Heart right ventricle (tissue), 16 donors: Measurements from ENCODE around the gene BPIFB6. TPM values are rescaled to one million over a fixed set of nuclear protein-coding genes. Genes with fewer than 3 reads are reported as not detected.

Source experiments
- ATAC-seq, 8 donors: fragments of 200-7000 bp; cut with Tn5 transposase; one replicate each; pipeline ENCODE4 v1.9.1; 2020; ENCODE audit warnings: mild to moderate bottlenecking in 8 of 8, moderate library complexity in 8 of 8, moderate number of reproducible peaks in 1 of 8
- DNase-seq, 2 donors: peaks; one replicate each; pipeline ENCODE4 v3.0.0-alpha.2; 2020
- H3K27ac ChIP-seq, 10 donors: fragments of 200-600 bp; sonication (generic) in 2 of 10; one replicate each; pipeline versions ENCODE4 v1.5.0 to v1.8.0; 2020 to 2022; ENCODE audit warnings: mild to moderate bottlenecking in 3 of 10
- H3K27me3 ChIP-seq, 7 donors: fragments of 200-600 bp; one replicate each; pipeline ENCODE4 v1.8.0; 2021 to 2022; ENCODE audit warnings: mild to moderate bottlenecking in 2 of 7
- H3K36me3 ChIP-seq, 9 donors: fragments of 200-600 bp; sonication (generic) in 1 of 9; one replicate each; pipeline versions ENCODE4 v1.5.0 to v1.8.0; 2020 to 2022; ENCODE audit warnings: mild to moderate bottlenecking in 2 of 9
- H3K4me1 ChIP-seq, 9 donors: fragments of 200-600 bp; sonication (generic) in 1 of 9; one replicate each; pipeline versions ENCODE4 v1.5.0 to v1.8.0; 2020 to 2022; ENCODE audit warnings: mild to moderate bottlenecking in 4 of 9
- H3K4me3 ChIP-seq, 10 donors: fragments of 200-600 bp; sonication (generic) in 2 of 10; one replicate each; pipeline versions ENCODE4 v1.5.0 to v1.8.0; 2020 to 2022; ENCODE audit warnings: mild to moderate bottlenecking in 7 of 10, moderate library complexity in 2 of 10
- H3K9me3 ChIP-seq, 11 donors: fragments of 200-600 bp in 10 of 11; sonication (generic) in 2 of 11; one replicate each; pipeline versions ENCODE4 v1.5.0 to v1.8.0; 2013 to 2022; ENCODE audit warnings: mild to moderate bottlenecking in 2 of 11, control low read depth in 1 of 11, moderate library complexity in 1 of 11
- CTCF ChIP-seq, 9 donors: fragments of 200-600 bp; sonication (generic) in 2 of 9; IDR thresholded peaks; one replicate each; pipeline versions ENCODE4 v1.5.0 to v1.8.0; 2021 to 2022; ENCODE audit warnings: antibody characterized with exemption in 9 of 9, mild to moderate bottlenecking in 5 of 9, moderate library complexity in 1 of 9
- WGBS, 2 donors: extraction: QIAGEN DNeasy Blood & Tissue Kit; methylation state at CpG; one replicate each; pipeline ENCODE4 v1.1.7; 2013; ENCODE audit warnings: inconsistent platforms in 1 of 2; 5-methylcytosine and 5-hydroxymethylcytosine counted together
- intact Hi-C, 10 donors: fragments of 100-400 bp; cut with DNase I; formaldehyde crosslinking; loops; one replicate each; pipeline versions ENCODE4 v1.11.1 to v1.14.2; 2022
- polyA plus RNA-seq, 2 donors: library from polyadenylated mRNA; stranded (reverse); fragments of 200-250 nt; gene quantifications; one replicate each; pipeline ENCODE4 v1.2.3, GENCODE V29; 2013
- total RNA-seq, 10 donors: library from RNA; stranded (reverse); fragmentation: NEBNext Ultra II Directional in 3 of 10; extraction: Animal tissue kit (Norgen Biotek cat#: 25700) in 3 of 10; gene quantifications; one replicate each; pipeline versions ENCODE4 v1.2.1 to v1.2.4, GENCODE V29; 2021 to 2023
- donor health status: Arrhythmogenic right ventricular cardiomyopathy.
- donor health status: ischemic (EF 13 %, LVEDD 7.1; RV severe dilation, severe dysfunction).
- donor health status: healthy with polysubstance abuse.
- donor health status: DM: no; HTN: yes; CAD: no.
- donor health status: DM: no; HTN: no; CAD: no.
- donor health status: ischemic (EF 25% LVEDD 6.9; RV normal size, moderate dysfunction).
- donor health status: ischemic (EF 25% LVEDD 5.7; RV mildly dilated, moderate dysfunction).
- donor health status: healthy.
- donor health status: DM: yes; HTN: yes; CAD: no.
- donor health status: Ischemic cardiomyopathy.
- donor health status: ischemic (EF 35%, LVEDD 5.7; RV mildly dilated, moderate dysfunction).
- donor health status: nonischemic (EF 11% LVEDD 7.7; RV severe dilation, severe dysfunction).
- donor health status: DM: yes; HTN: yes; CAD: no.
- donor health status: PGD.
- donor health status: ischemic (EF 29% LVEDD 5.4; RV normal size, mild dysfunction).
- donor health status: nonischemic (EF 23%, LVEDD 6.1; RV moderate dilation, normal function).

BPIFB6 gene
- total and polyA plus RNA-seq, 12 donors, result not detected

DNA sequence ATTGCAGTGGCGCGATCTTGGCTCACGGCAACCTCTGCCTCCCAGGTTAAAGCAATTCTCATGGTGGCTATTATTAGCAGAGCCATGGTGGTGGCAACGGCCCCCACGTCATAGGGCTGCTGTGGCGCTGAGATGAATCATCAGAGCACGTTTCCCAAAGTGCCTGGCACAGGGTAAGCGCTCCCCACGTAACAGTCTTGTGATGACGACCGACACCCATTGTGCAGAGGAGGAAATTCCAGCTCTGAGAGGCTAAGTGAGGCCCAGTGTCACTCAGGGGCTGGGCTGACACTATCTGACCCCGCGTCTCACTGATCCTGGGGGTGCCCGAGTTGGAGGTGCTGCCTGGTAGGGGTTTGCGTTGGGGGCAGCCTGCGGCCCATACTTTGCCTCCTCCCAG, 43.4 kb upstream of the BPIFB6 start:
- 49 to 60% methylated on average over 16 of the region's 16 CpGs for WGBS, 2 donors
- H3K4me3 ChIP-seq, result no peak overlapping the region
- ATAC-seq (peak in 7 of 8 donors; percentile 50 to 91 (median 79)), DNase-seq (peak in 1 of 2 donors; percentile 50)
- peaks cover 0 to 2% (median 0%) of the 10 kb centered on the region in 9 donors for H3K4me1 ChIP-seq
- intact Hi-C loops, result no loop called here
- H3K9me3 ChIP-seq, result no peaks in the 10 kb centered on the region
- TF ChIP-seq CTCF (IDR thresholded peaks at IDR 0.05), result no peak
- no peaks in the 10 kb centered on the region for H3K27me3 ChIP-seq
- H3K36me3 ChIP-seq, result no peaks in the 10 kb centered on the region
- peak overlapping the region in 1 of 10 donors; percentile 39 for H3K27ac ChIP-seq

DNA sequence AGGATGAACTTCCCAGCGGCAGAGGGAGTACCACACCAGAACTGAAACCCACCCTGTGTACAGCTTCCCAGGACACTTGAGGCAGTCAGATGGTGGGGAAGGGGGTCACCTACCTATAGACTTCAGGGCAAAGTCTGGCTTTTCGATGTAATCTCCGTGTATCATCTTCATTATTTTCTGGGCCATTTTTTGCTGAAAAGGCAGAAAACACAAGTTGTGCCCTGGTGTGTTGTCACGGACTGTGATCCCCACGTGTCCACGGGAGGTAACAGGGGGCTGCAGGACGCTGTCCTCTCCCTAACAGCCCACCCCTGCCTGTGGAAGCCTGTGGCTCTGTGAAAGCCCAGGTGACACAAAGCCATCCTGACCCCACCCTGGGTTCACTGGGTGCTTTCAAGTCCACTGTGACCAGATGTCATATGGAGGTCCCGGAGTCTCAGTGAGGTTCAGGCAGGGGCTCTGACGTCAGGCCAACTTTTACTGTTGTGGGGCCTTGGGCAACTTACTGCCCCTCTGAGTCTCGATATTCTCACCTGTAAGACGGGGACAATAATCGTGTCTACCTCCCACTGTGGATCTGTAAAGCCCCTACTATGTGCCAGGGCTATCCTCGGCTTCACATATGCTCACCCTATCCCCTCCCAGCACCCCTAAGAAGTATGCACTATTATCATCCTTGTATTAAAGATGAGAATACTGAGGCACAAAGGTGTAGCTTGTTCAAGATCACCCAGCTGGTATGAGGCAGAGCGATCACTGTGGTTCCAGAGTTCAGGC, 41.8 kb upstream of the BPIFB6 start:
- WGBS, 2 donors, result 91 to 92% methylated on average over 14 of the region's 14 CpGs

GRCh38 chr20:32990426-32990825, 41.0 kb upstream of the BPIFB6 start:
- no peak overlapping the region for H3K4me3 ChIP-seq
- WGBS, 2 donors, result 67 to 76% methylated on average over 3 of the region's 3 CpGs
- H3K9me3 ChIP-seq, result peaks cover 0 to 8% (median 2%) of the 10 kb centered on the region in 11 donors
- H3K27ac ChIP-seq, result no peak overlapping the region
- no peak for TF ChIP-seq CTCF (IDR thresholded peaks at IDR 0.05)
- no peak for DNase-seq
- H3K36me3 ChIP-seq, result no peaks in the 10 kb centered on the region
- ATAC-seq, result no peak
- no peaks in the 10 kb centered on the region for H3K27me3 ChIP-seq
- intact Hi-C loops, result no loop called here
- no peaks in the 10 kb centered on the region for H3K4me1 ChIP-seq

More for the DNA sequence above, 41.8 kb upstream of the BPIFB6 start:
- intact Hi-C loops, result no loop called here
- DNase-seq (no peak), ATAC-seq (no peak)
- Histone ChIP-seq H3K4me1 (no peaks in the 10 kb centered on the region), H3K36me3 (no peaks in the 10 kb centered on the region), H3K9me3 (peaks cover 0 to under 1% (median 0%) of the 10 kb centered on the region in 11 donors), H3K27ac (no peak overlapping the region), H3K4me3 (no peak overlapping the region), H3K27me3 (no peaks in the 10 kb centered on the region)
- no peak for TF ChIP-seq CTCF (IDR thresholded peaks at IDR 0.05)

DNA sequence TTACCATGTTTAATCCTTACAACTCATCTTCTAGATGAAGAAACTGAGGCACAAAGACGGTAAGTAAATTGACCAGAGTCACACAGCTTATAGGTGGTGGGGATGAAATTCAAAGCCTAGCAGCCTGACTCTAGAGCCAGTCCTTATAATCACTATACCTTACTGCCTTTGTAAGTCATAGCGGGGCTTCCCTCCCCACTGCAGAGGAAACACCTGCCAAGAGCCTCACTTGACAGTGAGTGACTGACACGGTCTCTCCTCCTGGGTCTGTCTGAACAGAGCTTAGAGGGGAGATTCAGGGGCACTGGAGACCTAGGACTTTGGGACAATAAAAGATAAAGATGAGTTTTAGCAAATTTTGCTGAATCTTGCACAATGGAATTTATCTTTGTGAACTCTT, 40.1 kb upstream of the BPIFB6 start:
- Histone ChIP-seq H3K27ac (no peak overlapping the region), H3K9me3 (peaks cover 0 to 13% (median 3%) of the 10 kb centered on the region in 11 donors), H3K4me1 (no peaks in the 10 kb centered on the region), H3K4me3 (no peak overlapping the region), H3K27me3 (no peaks in the 10 kb centered on the region), H3K36me3 (no peaks in the 10 kb centered on the region)
- 61 to 66% methylated on average over 3 of the region's 3 CpGs for WGBS, 2 donors
- no peak for DNase-seq
- TF ChIP-seq CTCF (IDR thresholded peaks at IDR 0.05), result no peak
- ATAC-seq, result no peak
- intact Hi-C loops, result no loop called here
